HUES6 (cell line): ENCODE data around the gene ANO3.
"Not testable (repeated sequence)": the region's sequence is repeated elsewhere in the genome, so short reads cannot be mapped to it uniquely, and the experiment has no call there.

Experiments used
- H3K27ac ChIP-seq: 2 replicates; pipeline ENCODE4 v1.7.0; 2013; ENCODE audit warnings: low read depth, mild to moderate bottlenecking, low read length, inconsistent platforms
- H3K27me3 ChIP-seq: 2 replicates; pipeline ENCODE4 v1.6.1; 2013; ENCODE audit warnings: low read length; ENCODE audit not compliant: control insufficient read depth, insufficient read depth
- H3K36me3 ChIP-seq: 2 replicates; pipeline ENCODE4 v1.6.1; 2013; ENCODE audit warnings: low read length; ENCODE audit not compliant: control insufficient read depth, insufficient read depth
- H3K4me1 ChIP-seq: 2 replicates; pipeline ENCODE4 v1.6.1; 2013; ENCODE audit warnings: low read length; ENCODE audit not compliant: control insufficient read depth, insufficient read depth
- H3K4me3 ChIP-seq: 2 replicates; pipeline ENCODE4 v1.5.1; 2013; ENCODE audit warnings: low read depth, low read length
- H3K9ac ChIP-seq: one replicate; pipeline ENCODE4 v1.6.1; 2013; ENCODE audit warnings: mild to moderate bottlenecking, low read length
- H3K9me3 ChIP-seq: 2 replicates; pipeline ENCODE4 v1.6.1; 2013; ENCODE audit warnings: low read depth, low read length; ENCODE audit not compliant: control insufficient read depth, insufficient read depth

ANO3 gene

DNA sequence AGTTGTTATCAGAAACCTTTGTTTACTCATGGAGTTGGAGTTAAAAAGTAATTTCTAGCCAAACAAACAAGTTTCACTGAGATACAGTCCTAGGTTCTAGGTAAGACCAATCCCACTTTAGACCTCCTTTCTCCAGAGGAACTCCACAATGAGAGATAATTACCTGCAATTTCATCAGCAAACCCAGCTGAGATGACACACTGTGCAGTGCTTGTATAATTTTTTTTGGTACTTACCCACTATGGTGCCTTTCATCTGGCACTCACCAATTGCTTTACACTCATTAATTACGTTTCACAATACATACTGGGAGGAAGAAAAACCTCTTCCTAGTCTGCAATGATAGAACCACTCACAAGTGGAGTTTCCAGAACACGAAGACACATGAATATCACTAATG lies 242.0 kb downstream of the ANO3 start:
- Histone ChIP-seq H3K27me3 (no peaks in the 10 kb centered on the region), H3K4me1 (peaks cover 19% of the 10 kb centered on the region), H3K9me3 (no peaks in the 10 kb centered on the region), H3K27ac (no peak overlapping the region), H3K4me3 (no peak overlapping the region), H3K9ac (no peak overlapping the region), H3K36me3 (no peaks in the 10 kb centered on the region)

DNA sequence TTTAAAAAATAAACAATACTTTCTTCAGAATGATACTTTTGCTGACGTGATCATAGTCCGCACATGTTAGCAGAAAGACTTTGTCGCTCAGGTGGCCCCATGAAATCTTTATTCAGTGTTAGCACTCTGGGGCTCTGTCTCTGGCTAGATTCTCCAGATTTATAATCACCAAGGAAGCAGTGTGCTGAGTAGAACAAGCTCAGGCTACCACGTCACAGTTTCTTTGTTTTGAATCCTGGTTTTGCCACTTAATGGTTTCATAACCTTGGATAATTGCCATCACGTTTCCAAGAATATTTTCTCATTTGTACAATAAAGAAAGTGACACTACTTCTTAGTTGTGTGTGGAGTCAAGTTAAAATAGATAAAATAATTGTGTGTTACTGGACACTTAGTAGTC lies 244.0 kb downstream of the ANO3 start:
- Histone ChIP-seq H3K9ac (no peak overlapping the region), H3K27ac (no peak overlapping the region), H3K4me3 (no peak overlapping the region), H3K36me3 (no peaks in the 10 kb centered on the region), H3K4me1 (peaks cover 27% of the 10 kb centered on the region), H3K9me3 (no peaks in the 10 kb centered on the region), H3K27me3 (no peaks in the 10 kb centered on the region)

DNA sequence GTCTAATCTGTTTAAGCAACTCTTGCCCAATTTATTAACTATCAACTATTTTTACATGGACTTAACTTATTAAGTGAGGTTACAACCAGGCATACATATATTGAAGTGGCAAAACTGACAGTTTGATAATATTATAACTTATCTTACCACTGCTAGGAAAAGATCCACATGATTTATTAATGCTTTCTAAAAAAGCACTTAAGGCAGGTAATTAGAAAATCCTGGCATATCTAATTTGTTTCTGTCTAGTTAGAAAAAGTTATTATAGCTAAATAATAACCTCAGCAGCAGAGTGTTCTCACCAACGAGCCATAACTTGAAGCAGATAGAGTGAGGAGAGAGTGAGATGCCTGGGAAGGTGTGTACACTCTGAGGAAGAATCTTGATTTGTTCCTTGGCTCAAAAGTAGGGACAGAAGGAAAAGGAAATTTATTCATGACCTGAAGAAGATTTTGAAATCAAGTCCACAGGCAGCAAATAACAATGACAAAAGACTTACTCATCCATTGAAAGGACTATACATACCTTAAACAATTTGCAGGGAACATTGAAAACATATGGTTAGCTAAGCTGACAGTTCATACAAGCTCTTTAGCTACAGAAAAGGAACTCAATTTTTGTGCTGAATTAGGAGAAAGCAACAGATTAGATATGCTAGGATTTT lies 247.2 kb downstream of the ANO3 start:
- no peaks in the 10 kb centered on the region for H3K36me3 ChIP-seq
- H3K27ac ChIP-seq = no peak overlapping the region
- peaks cover 7% of the 10 kb centered on the region for H3K4me1 ChIP-seq
- H3K9ac ChIP-seq = no peak overlapping the region
- H3K27me3 ChIP-seq = no peaks in the 10 kb centered on the region
- H3K4me3 ChIP-seq = no peak overlapping the region
- H3K9me3 ChIP-seq = no peaks in the 10 kb centered on the region

DNA sequence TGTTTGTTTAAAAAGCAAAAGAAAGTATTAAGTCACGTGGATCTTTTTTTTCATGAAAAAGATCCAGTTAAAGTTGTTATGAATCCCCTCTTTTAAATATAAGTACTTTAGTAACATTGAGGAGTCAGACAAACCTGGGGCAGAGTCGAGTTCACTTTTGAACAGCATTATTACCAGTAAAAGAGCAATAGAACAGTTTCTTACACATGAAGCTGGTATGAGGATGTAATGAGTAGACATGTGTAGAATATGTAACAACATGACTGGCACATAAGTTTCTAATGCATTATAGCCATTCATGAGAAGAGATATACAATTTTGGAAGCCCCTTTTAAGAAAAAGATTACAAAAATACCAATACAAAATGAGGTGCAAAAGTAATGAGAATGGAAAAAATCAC lies 247.8 kb downstream of the ANO3 start:
- Histone ChIP-seq H3K4me1 (peaks cover 7% of the 10 kb centered on the region), H3K4me3 (no peak overlapping the region), H3K9ac (no peak overlapping the region), H3K27me3 (no peaks in the 10 kb centered on the region), H3K36me3 (no peaks in the 10 kb centered on the region), H3K9me3 (no peaks in the 10 kb centered on the region), H3K27ac (no peak overlapping the region)

DNA sequence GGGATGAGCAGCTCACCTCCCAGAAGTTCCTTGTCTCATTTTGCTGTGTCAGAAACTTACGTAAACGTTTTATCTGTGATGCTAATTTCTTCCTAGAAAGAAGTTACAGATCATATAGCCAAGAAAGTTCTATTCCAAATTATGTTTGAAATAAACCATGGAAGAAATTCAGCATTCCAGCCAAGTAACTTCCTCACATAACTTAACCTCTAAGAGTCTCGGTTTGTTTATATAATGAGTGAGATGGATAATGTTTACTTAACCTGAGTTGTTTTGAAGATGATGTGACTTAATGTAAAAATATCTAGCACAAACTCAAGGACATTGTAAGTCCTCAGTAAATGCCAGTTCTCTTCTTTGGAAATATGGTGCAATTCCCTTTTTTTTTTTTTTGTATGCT lies 249.0 kb downstream of the ANO3 start:
- Histone ChIP-seq H3K4me3 (no peak overlapping the region), H3K9ac (no peak overlapping the region), H3K9me3 (no peaks in the 10 kb centered on the region), H3K36me3 (no peaks in the 10 kb centered on the region), H3K27ac (no peak overlapping the region), H3K27me3 (no peaks in the 10 kb centered on the region), H3K4me1 (peaks cover 7% of the 10 kb centered on the region)

DNA sequence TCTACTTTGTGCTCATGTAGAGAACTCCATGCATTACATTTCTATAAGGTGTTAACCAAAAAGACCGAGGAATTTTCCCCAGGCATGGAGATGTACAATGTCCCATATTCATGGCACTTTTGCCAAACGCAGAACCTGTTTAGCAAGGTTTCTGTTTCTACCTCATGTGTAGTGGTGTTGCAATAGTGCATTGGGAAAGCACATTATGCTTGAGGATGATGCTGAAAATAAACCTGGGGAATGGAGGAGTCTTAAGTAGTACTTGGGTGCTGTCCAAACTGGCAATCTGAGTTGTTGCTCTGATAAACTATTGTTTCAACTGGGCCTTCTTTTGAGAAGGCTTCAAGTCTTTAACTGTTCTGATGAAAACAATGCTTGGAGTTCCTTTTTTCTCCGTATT lies 251.6 kb downstream of the ANO3 start:
- H3K9me3 ChIP-seq = no peaks in the 10 kb centered on the region
- H3K27ac ChIP-seq = no peak overlapping the region
- peaks cover 7% of the 10 kb centered on the region for H3K4me1 ChIP-seq
- no peaks in the 10 kb centered on the region for H3K27me3 ChIP-seq
- H3K4me3 ChIP-seq = no peak overlapping the region
- no peak overlapping the region for H3K9ac ChIP-seq
- no peaks in the 10 kb centered on the region for H3K36me3 ChIP-seq

DNA sequence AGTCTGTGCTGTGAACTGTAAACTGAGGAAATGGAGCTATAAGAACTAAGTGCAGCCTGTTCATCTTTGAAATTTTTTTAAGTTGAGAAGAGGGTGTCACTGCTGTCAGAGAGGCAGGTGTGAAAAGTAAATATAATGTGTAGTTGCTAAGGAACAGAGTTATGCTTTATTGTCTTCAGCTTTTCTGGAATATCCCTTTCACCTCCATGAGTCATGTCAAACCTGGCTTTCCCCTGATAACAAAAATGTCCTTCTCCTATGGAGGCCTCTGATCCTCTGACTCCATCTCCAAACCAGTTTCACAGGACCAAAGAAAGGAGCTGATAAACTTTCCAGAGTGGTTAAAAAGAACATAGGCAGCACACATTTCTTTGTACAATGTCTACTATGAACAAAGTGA lies 252.9 kb downstream of the ANO3 start:
- no peaks in the 10 kb centered on the region for H3K4me1 ChIP-seq
- no peak overlapping the region for H3K27ac ChIP-seq
- H3K9me3 ChIP-seq = no peaks in the 10 kb centered on the region
- H3K9ac ChIP-seq = no peak overlapping the region
- no peaks in the 10 kb centered on the region for H3K36me3 ChIP-seq
- H3K27me3 ChIP-seq = no peaks in the 10 kb centered on the region
- no peak overlapping the region for H3K4me3 ChIP-seq

DNA sequence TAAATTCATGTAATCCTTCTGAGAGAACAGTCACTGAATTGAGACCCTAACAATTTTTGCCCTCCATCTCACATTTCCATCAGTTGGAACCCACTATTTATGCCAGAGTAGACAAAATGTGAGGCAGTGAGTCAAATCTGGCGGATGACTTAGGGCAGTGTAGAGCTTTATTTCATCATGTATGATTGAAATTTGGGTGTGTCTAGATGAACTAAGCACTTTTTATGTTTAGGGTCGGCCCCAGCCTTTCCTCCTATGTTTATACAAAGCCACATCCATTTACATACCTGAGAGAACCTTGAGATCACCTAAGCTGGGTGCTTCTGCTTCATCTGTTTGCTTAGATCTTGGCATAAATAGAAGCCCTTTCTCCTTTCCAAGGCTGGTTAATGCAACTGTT lies 255.1 kb downstream of the ANO3 start:
- no peak overlapping the region for H3K4me3 ChIP-seq
- no peaks in the 10 kb centered on the region for H3K4me1 ChIP-seq
- no peaks in the 10 kb centered on the region for H3K36me3 ChIP-seq
- no peaks in the 10 kb centered on the region for H3K9me3 ChIP-seq
- no peak overlapping the region for H3K9ac ChIP-seq
- H3K27ac ChIP-seq = no peak overlapping the region
- H3K27me3 ChIP-seq = no peaks in the 10 kb centered on the region

DNA sequence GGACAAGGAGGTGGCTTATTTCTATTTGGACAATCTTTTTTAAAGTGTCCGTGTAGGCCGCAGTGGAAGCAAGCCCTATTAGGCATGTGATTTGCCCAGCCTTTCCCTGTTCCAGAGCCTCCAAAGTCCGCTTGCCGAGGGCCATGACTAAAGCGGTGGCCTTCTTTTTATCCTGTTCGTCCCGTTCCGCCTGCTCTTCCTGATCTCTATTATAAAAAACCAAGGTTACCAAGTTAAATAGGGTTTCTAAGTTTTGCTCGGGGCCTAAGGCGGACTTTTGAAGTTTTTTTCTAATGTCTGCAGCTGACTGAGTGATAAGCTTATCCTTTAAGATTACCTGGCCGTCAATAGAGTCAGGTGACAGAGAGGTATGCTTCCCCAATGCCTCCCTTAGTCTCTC lies 261.8 kb downstream of the ANO3 start:
- H3K9me3 ChIP-seq = no peaks in the 10 kb centered on the region
- no peaks in the 10 kb centered on the region for H3K36me3 ChIP-seq
- H3K4me1 ChIP-seq = no peaks in the 10 kb centered on the region
- H3K27ac ChIP-seq = no peak overlapping the region
- no peaks in the 10 kb centered on the region for H3K27me3 ChIP-seq
- no peak overlapping the region for H3K9ac ChIP-seq
- no peak overlapping the region for H3K4me3 ChIP-seq

DNA sequence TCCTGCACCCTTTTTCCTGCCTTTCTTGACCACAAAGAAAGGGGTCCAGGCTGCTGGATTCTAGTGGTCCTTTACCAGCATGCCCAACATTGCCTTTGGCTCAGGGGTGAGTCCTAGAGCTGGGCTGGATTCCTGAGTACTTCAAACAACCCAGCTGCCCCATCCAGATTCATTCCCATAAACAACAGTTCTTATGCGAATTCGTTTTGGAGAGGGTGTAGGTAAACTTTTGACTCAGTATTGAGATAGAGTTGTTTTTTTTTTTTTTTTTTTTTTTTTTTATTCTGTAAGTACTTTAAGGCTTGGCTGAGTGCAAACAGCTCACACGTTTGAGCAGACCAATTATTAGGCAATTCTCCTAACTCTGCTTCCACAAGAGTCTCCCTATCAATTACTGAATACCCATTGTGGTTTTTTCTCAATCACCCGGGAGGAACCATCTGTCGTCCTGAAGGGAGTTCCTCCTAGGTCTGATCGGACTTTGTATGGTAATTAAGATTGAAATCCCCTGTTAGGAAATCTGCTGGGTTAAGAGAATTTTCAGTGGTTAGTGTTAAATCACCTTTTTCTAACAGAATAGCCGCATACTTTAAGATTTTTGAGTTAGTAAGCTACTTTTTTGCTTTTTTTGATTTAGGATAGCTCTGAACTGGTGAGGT lies 263.4 kb downstream of the ANO3 start:
- H3K27ac ChIP-seq, H3K27me3 ChIP-seq, H3K9ac ChIP-seq, H3K9me3 ChIP-seq, H3K36me3 ChIP-seq, H3K4me3 ChIP-seq, H3K4me1 ChIP-seq: not testable (repeated sequence)

DNA sequence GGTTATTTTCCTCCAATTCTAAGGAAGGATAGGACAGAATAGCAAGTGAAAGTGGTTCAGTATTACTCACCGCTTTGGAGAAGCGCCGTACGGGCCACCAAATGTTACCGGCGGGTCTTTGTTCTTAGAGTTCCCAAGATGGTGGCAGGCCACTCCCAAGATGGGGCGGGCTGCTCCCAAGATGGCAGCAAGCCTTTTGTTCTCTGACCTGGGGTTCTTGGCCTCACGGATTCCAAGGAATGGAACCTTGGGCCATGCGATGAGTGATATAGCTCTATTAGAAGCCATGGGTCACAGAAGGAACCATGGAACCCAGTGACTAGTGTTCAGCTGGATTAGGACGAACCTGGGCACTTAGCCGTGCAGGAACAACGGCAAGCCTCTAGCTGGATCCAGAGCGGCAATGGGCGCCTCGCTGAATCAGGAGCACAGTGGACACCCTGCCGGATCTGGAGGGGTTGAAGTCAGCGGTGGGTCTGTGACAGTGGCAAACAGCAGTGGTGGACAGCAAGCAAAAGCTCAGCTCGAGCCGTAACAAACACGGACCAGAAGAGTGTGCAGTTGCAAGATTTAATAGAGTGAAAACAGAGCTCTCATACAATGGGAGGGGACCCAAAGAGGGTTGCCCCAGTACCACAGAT lies 265.2 kb downstream of the ANO3 start:
- not testable (repeated sequence) for H3K27ac ChIP-seq, H3K4me1 ChIP-seq, H3K9me3 ChIP-seq, H3K4me3 ChIP-seq, H3K27me3 ChIP-seq, H3K36me3 ChIP-seq, H3K9ac ChIP-seq
